GM12878 (cell line): ENCODE measurements around the gene MRPL1. TPM values are rescaled to one million over a fixed set of nuclear protein-coding genes. Genes with fewer than 3 reads are reported as not detected.

Experiments
- ATAC-seq: fragments of 200-7000 bp; cut with Tn5 transposase; 3 replicates; pipeline ENCODE4 v1.9.1; 2020; ENCODE audit warnings: mild to moderate bottlenecking, moderate library complexity
- BruUV-seq: library from RNA; stranded (reverse); fragments of 400-500 nt; replicated peaks from 2 replicates; lab custom pipeline; 2021; lab: Mats Ljungman, UMichigan
- CTCF ChIA-PET: fragments of 300-600 bp; sonication (Branson Sonifier 250); formaldehyde crosslinking; extraction: SDS; loops from one replicate; lab custom pipeline; 2021; ENCODE audit warnings: inconsistent platforms; lab: Yijun Ruan, JAX
- POLR2A ChIA-PET: fragments of 350-600 bp; formaldehyde crosslinking; extraction: SDS; loops from one replicate; lab custom pipeline; 2021; ENCODE audit warnings: inconsistent platforms; lab: Charles Lee
- RAD21 ChIA-PET: fragments of 300-600 bp; sonication (Branson Sonifier 250); formaldehyde crosslinking; loops from one replicate; lab custom pipeline; 2023; ENCODE audit warnings: antibody characterized with exemption; ENCODE audit not compliant: unreplicated experiment; lab: Charles Lee
- SMC1A ChIA-PET: fragments of 300-600 bp; sonication (Branson Sonifier 250); formaldehyde crosslinking; loops from one replicate; lab custom pipeline; 2023; ENCODE audit not compliant: unreplicated experiment, uncharacterized antibody; lab: Charles Lee
- DNase-seq: peaks from one replicate; pipeline ENCODE4 v3.0.0-alpha.2; 2011; ENCODE audit warnings: low read depth, low spot score
- FAIRE-seq: peaks from 3 replicates; lab custom pipeline; 2011; peaks lifted over from hg19 to GRCh38; lab: Jason Lieb, UNC
- H2AFZ ChIP-seq: 2 replicates; pipeline ENCODE4 v1.6.0; 2011; ENCODE audit warnings: low read depth, low read length, control low read depth; ENCODE audit not compliant: control insufficient read depth
- H3K27ac ChIP-seq: 2 replicates; pipeline ENCODE4 v1.5.1; 2011; ENCODE audit warnings: control low read depth; ENCODE audit not compliant: control insufficient read depth, insufficient read depth
- H3K27me3 ChIP-seq, 2 experiments: replicated peaks in 1 of 2; 2 replicates each; pipeline versions ENCODE4 v1.6.0 to v1.6.1; 2011; ENCODE audit warnings: low read length in 1 of 2; ENCODE audit not compliant: control insufficient read depth in 2 of 2, insufficient read depth in 2 of 2
- H3K36me3 ChIP-seq, 2 experiments: 2 replicates each; pipeline ENCODE4 v1.5.1; 2011; ENCODE audit warnings: low read length in 1 of 2; ENCODE audit not compliant: control insufficient read depth in 2 of 2, insufficient read depth in 2 of 2
- H3K4me1 ChIP-seq: 2 replicates; pipeline ENCODE4 v1.6.1; 2011; ENCODE audit warnings: mild to moderate bottlenecking, low read length, moderate library complexity, mixed read lengths; ENCODE audit not compliant: control insufficient read depth, insufficient read depth
- H3K4me2 ChIP-seq: 2 replicates; pipeline ENCODE4 v1.6.0; 2011; ENCODE audit warnings: control low read depth; ENCODE audit not compliant: control insufficient read depth, insufficient read depth
- H3K4me3 ChIP-seq: fragments of 200-600 bp; sonication (generic); 2 replicates; pipeline ENCODE4 v1.5.1; 2016
- H3K79me2 ChIP-seq: 2 replicates; pipeline ENCODE4 v1.6.0; 2011; ENCODE audit warnings: low read length; ENCODE audit not compliant: control insufficient read depth, insufficient read depth
- H3K9ac ChIP-seq: 2 replicates; pipeline ENCODE4 v1.8.0; 2011; ENCODE audit warnings: low read length, control low read depth, mixed read lengths; ENCODE audit not compliant: control insufficient read depth, insufficient read depth
- H3K9me3 ChIP-seq: replicated peaks from 3 replicates; pipeline ENCODE4 v1.5.1; 2011; ENCODE audit warnings: mild to moderate bottlenecking, low read length; ENCODE audit not compliant: control insufficient read depth, insufficient read depth
- H4K20me1 ChIP-seq: 2 replicates; pipeline ENCODE4 v1.6.0; 2011; ENCODE audit not compliant: control insufficient read depth, insufficient read depth
- BHLHE40 ChIP-seq, 2 experiments: fragments of 450-650 bp in 1 of 2; IDR thresholded peaks; 2 replicates each; pipeline ENCODE4 v1.6.1; 2011 to 2017; ENCODE audit warnings: low read depth in 2 of 2, borderline replicate concordance in 1 of 2, improper control_type of control experiment in 1 of 2, low read length in 1 of 2, mild to moderate bottlenecking in 1 of 2
- BRCA1 ChIP-seq: IDR thresholded peaks from 2 replicates; pipeline ENCODE4 v1.6.1; 2011; ENCODE audit warnings: low read depth, low read length, improper control_type of control experiment
- CTCF ChIP-seq, 3 experiments: IDR thresholded peaks in 2 of 3; conservative IDR thresholded peaks in 1 of 3; 2 replicates each; pipeline ENCODE4 v1.5.1; 2011; ENCODE audit warnings: low read depth in 3 of 3, low read length in 3 of 3, mild to moderate bottlenecking in 3 of 3, control low read depth in 2 of 3, moderate library complexity in 2 of 3, inconsistent platforms in 1 of 3, mixed read lengths in 1 of 3; ENCODE audit not compliant: control insufficient read depth in 2 of 3, insufficient read depth in 1 of 3; ENCODE audit errors: extremely low read depth in 1 of 3
- HDGF ChIP-seq: fragments of 450-650 bp; IDR thresholded peaks from 2 replicates; pipeline ENCODE4 v1.6.1; 2016; ENCODE audit warnings: antibody characterized with exemption
- MAX ChIP-seq: IDR thresholded peaks from 2 replicates; pipeline ENCODE4 v1.6.1; 2012; ENCODE audit warnings: low read depth, low read length, improper control_type of control experiment
- POU2F2 ChIP-seq: IDR thresholded peaks from 3 replicates; pipeline ENCODE4 v1.6.1; 2011; ENCODE audit warnings: low read depth, mild to moderate bottlenecking, low read length, borderline replicate concordance
- RAD21 ChIP-seq: IDR thresholded peaks from 2 replicates; pipeline ENCODE4 v1.6.1; 2011; ENCODE audit warnings: mild to moderate bottlenecking, low read depth, low read length, moderate library complexity; ENCODE audit not compliant: insufficient read depth
- RFX5 ChIP-seq: IDR thresholded peaks from 2 replicates; pipeline ENCODE4 v1.6.1; 2011; ENCODE audit warnings: low read depth, low read length, improper control_type of control experiment
- SMC3 ChIP-seq: IDR thresholded peaks from 2 replicates; pipeline ENCODE4 v1.6.1; 2011; ENCODE audit warnings: low read length, improper control_type of control experiment, borderline replicate concordance
- TAF1 ChIP-seq: IDR thresholded peaks from 2 replicates; pipeline ENCODE4 v1.6.1; 2011; ENCODE audit warnings: mild to moderate bottlenecking, low read depth, low read length, borderline replicate concordance
- TCF3 ChIP-seq: IDR thresholded peaks from 2 replicates; pipeline ENCODE4 v1.6.1; 2012; ENCODE audit warnings: low read depth, mild to moderate bottlenecking, low read length, borderline replicate concordance; ENCODE audit not compliant: insufficient read depth
- ZBED1 ChIP-seq: IDR thresholded peaks from 2 replicates; pipeline ENCODE4 v1.6.1; 2016; ENCODE audit warnings: borderline replicate concordance
- ZNF384 ChIP-seq: IDR thresholded peaks from 2 replicates; pipeline ENCODE4 v1.6.1; 2012; ENCODE audit warnings: low read depth, mild to moderate bottlenecking, low read length, improper control_type of control experiment, borderline replicate concordance
- WGBS: methylation state at CpG from one replicate; pipeline ENCODE4 v1.1.6; 2016; ENCODE audit warnings: low lambda C conversion rate; ENCODE audit not compliant: insufficient replicate concordance, insufficient coverage; ENCODE audit errors: missing lambda C conversion rate; 5-methylcytosine and 5-hydroxymethylcytosine counted together
- in situ Hi-C: fragments of 300-500 bp; cut with MboI; formaldehyde crosslinking; loops from 9 replicates; pipeline ENCODE4 v1.14.3; 2018; ENCODE audit warnings: mixed read lengths
- intact Hi-C: fragments of 100-400 bp; cut with micrococcal nuclease; formaldehyde crosslinking; loops from one replicate; pipeline ENCODE4 v1.14.2; 2022; ENCODE audit not compliant: unreplicated experiment
- polyA plus RNA-seq, 11 experiments: library from polyadenylated mRNA; depleted of rRNA in 4 of 11; unstranded in 6 of 11; stranded (reverse) in 5 of 11; fragments of >200 nt; fragmentation: Nextera tagmentation in 4 of 11; fragmentation: Illumina TruSeq in 1 of 11; extraction: Ambion mirVana in 4 of 11; extraction: Trizol in 1 of 11; gene quantifications; 1 replicate in 1 of 11; 2 replicates in 10 of 11; pipeline versions ENCODE4 v1.2.1 to v1.2.3, GENCODE V29; 2011 to 2016; ENCODE audit warnings: inconsistent platforms in 2 of 11, missing spikeins in 2 of 11, low read depth in 1 of 11
- total RNA-seq, 4 experiments: library from RNA; depleted of rRNA in 3 of 4; stranded (reverse); fragments of >200 nt in 3 of 4; fragmentation: Illumina TruSeq in 1 of 4; extraction: Trizol in 1 of 4; gene quantifications; 2 replicates each; pipeline versions ENCODE4 v1.2.1 to v1.2.3, GENCODE V29; 2013 to 2021
- TF ChIP-seq, protein P1 (sequence below): IDR thresholded peaks from 2 replicates; pipeline ENCODE4 v1.6.1; 2011; ENCODE audit warnings: borderline replicate concordance, low read depth, mild to moderate bottlenecking, moderate library complexity, low read length; ENCODE audit not compliant: insufficient read depth, poor library complexity, severe bottlenecking

MRPL1 gene
- total and polyA plus RNA-seq, 10 of the 15 experiments (the other 5 are each of a cell fraction or from before 2014, with no cell fraction given), result 20.2 to 35.7 (median 28.2) TPM

- ChIA-PET CTCF (interaction anchor here (0.6 to 2.2 kb wide), 28 partner anchors 9 to 1076 kb away, joined by 3 to 14 read pairs (median 4); partner anchors contain the start of gene FRAS1), POLR2A (no interaction called here)
- intact Hi-C loops, result loop anchor here (2.0 to 10.0 kb wide), 3 partner anchors 555 to 965 kb away; no protein-coding TSS in a partner anchor
- H3K4me1 ChIP-seq, result no peaks in the 10 kb centered on the region
- H3K79me2 ChIP-seq, result no peaks in the 10 kb centered on the region
- DNase-seq, result peak; percentile 12
- BruUV-seq, result no TSS peak
- H3K4me2 ChIP-seq, result no peak overlapping the region
- 41% methylated on average over 6 of the region's 6 CpGs for WGBS
- H3K9me3 ChIP-seq, result no peaks in the 10 kb centered on the region; the same call in 2 of the 3 replicates
- H3K36me3 ChIP-seq, result no peaks in the 10 kb centered on the region
- TF ChIP-seq, protein P1, sequence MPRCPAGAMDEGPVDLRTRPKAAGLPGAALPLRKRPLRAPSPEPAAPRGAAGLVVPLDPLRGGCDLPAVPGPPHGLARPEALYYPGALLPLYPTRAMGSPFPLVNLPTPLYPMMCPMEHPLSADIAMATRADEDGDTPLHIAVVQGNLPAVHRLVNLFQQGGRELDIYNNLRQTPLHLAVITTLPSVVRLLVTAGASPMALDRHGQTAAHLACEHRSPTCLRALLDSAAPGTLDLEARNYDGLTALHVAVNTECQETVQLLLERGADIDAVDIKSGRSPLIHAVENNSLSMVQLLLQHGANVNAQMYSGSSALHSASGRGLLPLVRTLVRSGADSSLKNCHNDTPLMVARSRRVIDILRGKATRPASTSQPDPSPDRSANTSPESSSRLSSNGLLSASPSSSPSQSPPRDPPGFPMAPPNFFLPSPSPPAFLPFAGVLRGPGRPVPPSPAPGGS, result no peak
- TF ChIP-seq POU2F2, result no peak
- TF ChIP-seq CTCF (IDR thresholded peaks at IDR 0.05 in 2 of 3, conservative IDR thresholded peaks at IDR 0.05 in 1 of 3; ENCODE audit: control insufficient read depth in 2 of 3, extremely low read depth in 1 of 3, insufficient read depth in 1 of 3, low read depth in 3 of 3, low read length in 3 of 3), result peak; percentile 53 to 54 (median 53)
- peak; percentile 34; the same call in 1 of the 2 replicates for TF ChIP-seq SMC3
- no peak for TF ChIP-seq BHLHE40 (IDR thresholded peaks at IDR 0.05; ENCODE audit: borderline replicate concordance in 1 of 2, low read depth in 2 of 2, low read length in 1 of 2)
- TF ChIP-seq ZBED1, result no peak
- no peak for TF ChIP-seq HDGF
- no peak for TF ChIP-seq MAX
- peak; percentile 74 for TF ChIP-seq RAD21
- TF ChIP-seq TCF3, result no peak
- TF ChIP-seq TAF1, result no peak
- TF ChIP-seq BRCA1, result no peak
- TF ChIP-seq ZNF384, result peak; percentile 35; the same call in 1 of the 2 replicates
- TF ChIP-seq RFX5, result no peak
- TF ChIP-seq, all 136 proteins: peak for 4
- no peak overlapping the region for H3K4me3 ChIP-seq
- FAIRE-seq (peak; percentile 95), ATAC-seq (peak; percentile 52)
- SMC1A ChIA-PET, result interaction anchor here (0.5 to 2.0 kb wide), 16 partner anchors 74 to 1079 kb away, joined by 3 to 9 read pairs (median 3); partner anchors contain the start of gene MRPL1
- no peak overlapping the region for H3K27ac ChIP-seq
- no peak overlapping the region for H3K9ac ChIP-seq
- in situ Hi-C loops, result loop anchor here (10.0 kb wide), 1 partner anchor 895 kb away; no protein-coding TSS in a partner anchor
- no peak overlapping the region for H2AFZ ChIP-seq
- no peaks in the 10 kb centered on the region for H3K27me3 ChIP-seq
- RAD21 ChIA-PET, result interaction anchor here (0.5 to 2.2 kb wide), 9 partner anchors 97 to 993 kb away, joined by 3 to 10 read pairs (median 5); partner anchors contain the start of gene FRAS1
- H4K20me1 ChIP-seq, result no peaks in the 10 kb centered on the region
Observed at GRCh38 chr4:77959566-77960338, 97.1 kb downstream of the MRPL1 start.
